ENCODE data around the gene RAMP3.

GRCh38 chr7:45151967-45152366, 5.6 kb upstream of the RAMP3 start:
- TF ChIP-seq CTCF (IDR thresholded peaks at IDR 0.05) (no peak), POLR2AphosphoS5 (IDR thresholded peaks at IDR 0.05) (no peak)

Data from prostate gland (tissue), 2 donors.